Measurements from ENCODE around the gene AMER2.

DNA sequence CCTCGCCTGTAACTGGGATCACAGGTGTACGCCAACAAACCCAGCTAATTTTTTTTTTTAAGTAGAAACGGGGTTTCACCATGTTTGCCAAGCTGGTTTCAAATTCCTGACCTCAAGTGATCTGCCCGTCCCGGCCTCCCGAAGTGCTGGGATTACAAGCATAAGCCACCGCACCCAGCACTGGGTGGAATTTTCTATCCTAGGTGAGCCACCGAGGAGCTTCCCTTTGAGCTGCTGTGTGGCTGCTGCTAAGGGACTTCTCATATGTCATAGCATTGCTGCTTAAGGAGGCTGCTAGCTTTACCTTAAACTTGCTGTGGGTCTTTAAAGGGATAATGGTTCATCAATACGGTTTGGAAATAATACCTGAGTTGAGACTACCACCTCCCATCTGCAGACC, 2.9 kb upstream of the AMER2 start:
- TF ChIP-seq, protein P1, sequence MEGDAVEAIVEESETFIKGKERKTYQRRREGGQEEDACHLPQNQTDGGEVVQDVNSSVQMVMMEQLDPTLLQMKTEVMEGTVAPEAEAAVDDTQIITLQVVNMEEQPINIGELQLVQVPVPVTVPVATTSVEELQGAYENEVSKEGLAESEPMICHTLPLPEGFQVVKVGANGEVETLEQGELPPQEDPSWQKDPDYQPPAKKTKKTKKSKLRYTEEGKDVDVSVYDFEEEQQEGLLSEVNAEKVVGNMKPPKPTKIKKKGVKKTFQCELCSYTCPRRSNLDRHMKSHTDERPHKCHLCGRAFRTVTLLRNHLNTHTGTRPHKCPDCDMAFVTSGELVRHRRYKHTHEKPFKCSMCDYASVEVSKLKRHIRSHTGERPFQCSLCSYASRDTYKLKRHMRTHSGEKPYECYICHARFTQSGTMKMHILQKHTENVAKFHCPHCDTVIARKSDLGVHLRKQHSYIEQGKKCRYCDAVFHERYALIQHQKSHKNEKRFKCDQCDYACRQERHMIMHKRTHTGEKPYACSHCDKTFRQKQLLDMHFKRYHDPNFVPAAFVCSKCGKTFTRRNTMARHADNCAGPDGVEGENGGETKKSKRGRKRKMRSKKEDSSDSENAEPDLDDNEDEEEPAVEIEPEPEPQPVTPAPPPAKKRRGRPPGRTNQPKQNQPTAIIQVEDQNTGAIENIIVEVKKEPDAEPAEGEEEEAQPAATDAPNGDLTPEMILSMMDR (IDR thresholded peaks at IDR 0.05), result no peak
- TF ChIP-seq POLR2A (IDR thresholded peaks at IDR 0.05), result no peak

Data from testis (tissue), 2 donors.